ENCODE measurements around the gene PFN3. TPM values are rescaled to one million over a fixed set of nuclear protein-coding genes. Genes with fewer than 3 reads are reported as not detected.

The PFN3 gene
- total and polyA plus RNA-seq, 2 of the 13 experiments (the other 11 are each of a cell fraction or from before 2014, with no cell fraction given), result not detected

- TF ChIP-seq SIN3A (IDR thresholded peaks at IDR 0.05; ENCODE audit: borderline replicate concordance, low read depth, low read length) (no peak), JUNB (CRISPR knock-in tag; IDR thresholded peaks at IDR 0.05; ENCODE audit: borderline replicate concordance) (no peak), XRCC5 (optimal IDR thresholded peaks at IDR 0.05; ENCODE audit: low read length) (peak; percentile 13), ZNF800 (CRISPR knock-in tag; IDR thresholded peaks at IDR 0.05) (no peak), SKIL (CRISPR knock-in tag; IDR thresholded peaks at IDR 0.05; ENCODE audit: borderline replicate concordance) (no peak), BORCS8-MEF2B (CRISPR knock-in tag; IDR thresholded peaks at IDR 0.05) (no peak), AGO2 (optimal IDR thresholded peaks at IDR 0.05; ENCODE audit: low read depth, low read length) (peak; percentile 75), KDM2A (CRISPR knock-in tag; IDR thresholded peaks at IDR 0.05; ENCODE audit: borderline replicate concordance, low read depth) (no peak), RERE (CRISPR knock-in tag; IDR thresholded peaks at IDR 0.05; ENCODE audit: low read depth) (no peak), ZNF615 (CRISPR knock-in tag; IDR thresholded peaks at IDR 0.05; ENCODE audit: borderline replicate concordance) (no peak), ZSCAN29 (CRISPR knock-in tag; conservative IDR thresholded peaks at IDR 0.05) (no peak), SP140L (CRISPR knock-in tag; IDR thresholded peaks at IDR 0.05; ENCODE audit: borderline replicate concordance) (no peak; the same call in 1 of the 2 replicates)
Measured at GRCh38 chr5:177377851-177378776, 22.3 kb downstream of the PFN3 start (continued).

Measured in HepG2 (cell line).